IMR-90 (cell line): ENCODE measurements around the gene CD3E. TPM values are rescaled to one million over a fixed set of nuclear protein-coding genes. Genes with fewer than 3 reads are reported as not detected.

ENCODE experiments used
- ATAC-seq: fragments of 200-7000 bp; cut with Tn5 transposase; 2 replicates; pipeline ENCODE4 v1.9.1; 2020; ENCODE audit warnings: low read depth, mild to moderate bottlenecking, moderate library complexity
- BruUV-seq: library from RNA; stranded (reverse); fragments of 400-500 nt; replicated peaks from 2 replicates; lab custom pipeline; 2021; lab: Mats Ljungman, UMichigan
- CTCF ChIA-PET: fragments of 300-600 bp; formaldehyde crosslinking; extraction: SDS; loops from one replicate; lab custom pipeline; 2021; ENCODE audit warnings: antibody characterized with exemption; lab: Yijun Ruan, JAX
- POLR2A ChIA-PET: fragments of 300-600 bp; sonication (Branson Sonifier 250); formaldehyde crosslinking; loops from one replicate; lab custom pipeline; 2022; ENCODE audit warnings: antibody characterized with exemption; ENCODE audit not compliant: unreplicated experiment; lab: Charles Lee
- DNase-seq: peaks from one replicate; pipeline ENCODE4 v3.0.0; 2013
- H2AFZ ChIP-seq: replicated peaks from 2 replicates; pipeline ENCODE3; 2013; ENCODE audit warnings: low read length, mild to moderate bottlenecking; ENCODE audit not compliant: poor library complexity
- H2AK5ac ChIP-seq: 2 replicates; pipeline ENCODE4 v1.6.1; 2013; ENCODE audit warnings: low read depth, low read length, inconsistent platforms
- H2AK9ac ChIP-seq: replicated peaks from 2 replicates; pipeline ENCODE3; 2013; ENCODE audit warnings: mild to moderate bottlenecking, low read depth, low read length, moderate library complexity; ENCODE audit not compliant: poor library complexity
- H2BK120ac ChIP-seq: 2 replicates; pipeline ENCODE4 v1.6.1; 2013; ENCODE audit warnings: low read depth, low read length, inconsistent platforms
- H2BK15ac ChIP-seq: 3 replicates; pipeline ENCODE4 v1.6.1; 2013; ENCODE audit warnings: low read depth, low read length, inconsistent platforms
- H2BK20ac ChIP-seq: 2 replicates; pipeline ENCODE4 v1.6.1; 2013; ENCODE audit warnings: low read depth, mild to moderate bottlenecking, inconsistent platforms, low read length, moderate library complexity
- H2BK5ac ChIP-seq: 2 replicates; pipeline ENCODE4 v1.6.1; 2013; ENCODE audit warnings: mild to moderate bottlenecking, low read depth, low read length, inconsistent platforms; ENCODE audit not compliant: poor library complexity, severe bottlenecking
- H3K14ac ChIP-seq: replicated peaks from 2 replicates; pipeline ENCODE4 v1.6.1; 2013; ENCODE audit warnings: low read depth, low read length, inconsistent platforms
- H3K18ac ChIP-seq: 2 replicates; pipeline ENCODE4 v1.6.1; 2013; ENCODE audit warnings: low read depth, low read length, control low read depth
- H3K23ac ChIP-seq: 2 replicates; pipeline ENCODE4 v1.6.1; 2013; ENCODE audit warnings: low read depth, low read length, inconsistent platforms
- H3K27ac ChIP-seq: 2 replicates; pipeline ENCODE4 v1.5.1; 2013; ENCODE audit warnings: mild to moderate bottlenecking, control low read depth, low read length; ENCODE audit not compliant: insufficient read depth
- H3K27me3 ChIP-seq: 2 replicates; pipeline ENCODE4 v1.6.1; 2013; ENCODE audit warnings: low read length; ENCODE audit not compliant: control insufficient read depth, insufficient read depth
- H3K36me3 ChIP-seq: 2 replicates; pipeline ENCODE4 v1.6.1; 2013; ENCODE audit warnings: low read length, mixed read lengths; ENCODE audit not compliant: control insufficient read depth, insufficient read depth
- H3K4ac ChIP-seq: 2 replicates; pipeline ENCODE4 v1.6.1; 2013; ENCODE audit warnings: low read depth, low read length, inconsistent platforms
- H3K4me1 ChIP-seq: 2 replicates; pipeline ENCODE4 v1.6.1; 2013; ENCODE audit warnings: low read length, mixed read lengths; ENCODE audit not compliant: control insufficient read depth, insufficient read depth
- H3K4me2 ChIP-seq: 2 replicates; pipeline ENCODE4 v1.6.1; 2013; ENCODE audit warnings: low read depth, mild to moderate bottlenecking, control low read depth, low read length, moderate library complexity
- H3K4me3 ChIP-seq: 2 replicates; pipeline ENCODE4 v1.5.1; 2013; ENCODE audit warnings: low read depth, mild to moderate bottlenecking, control low read depth, low read length, moderate library complexity; ENCODE audit not compliant: insufficient read depth
- H3K56ac ChIP-seq: 2 replicates; pipeline ENCODE4 v1.6.1; 2013; ENCODE audit warnings: low read length, inconsistent platforms; ENCODE audit not compliant: insufficient read depth; ENCODE audit errors: extremely low read depth
- H3K79me1 ChIP-seq, 2 experiments: 2 replicates each; pipeline ENCODE4 v1.6.1; 2013; ENCODE audit warnings: low read length in 2 of 2, inconsistent platforms in 1 of 2, low read depth in 1 of 2
- H3K9ac ChIP-seq: 2 replicates; pipeline ENCODE4 v1.6.1; 2013; ENCODE audit warnings: low read depth, low read length, control low read depth
- H3K9me1 ChIP-seq: 2 replicates; pipeline ENCODE4 v1.6.1; 2013; ENCODE audit warnings: low read length, inconsistent platforms; ENCODE audit not compliant: insufficient read depth
- H3K9me3 ChIP-seq: 2 replicates; pipeline ENCODE4 v1.6.1; 2013; ENCODE audit warnings: low read length; ENCODE audit not compliant: control insufficient read depth, insufficient read depth
- H4K20me1 ChIP-seq: 2 replicates; pipeline ENCODE4 v1.6.1; 2013; ENCODE audit warnings: low read length, inconsistent platforms; ENCODE audit not compliant: insufficient read depth
- H4K5ac ChIP-seq: 2 replicates; pipeline ENCODE4 v1.6.1; 2013; ENCODE audit warnings: mild to moderate bottlenecking, low read depth, low read length, control low read depth
- H4K8ac ChIP-seq, 2 experiments: 2 replicates each; pipeline ENCODE4 v1.6.1; 2013; ENCODE audit warnings: low read depth in 2 of 2, low read length in 2 of 2, control low read depth in 1 of 2, inconsistent platforms in 1 of 2
- H4K91ac ChIP-seq: 2 replicates; pipeline ENCODE4 v1.6.1; 2013; ENCODE audit warnings: low read depth, low read length, inconsistent platforms; ENCODE audit not compliant: insufficient read depth
- BHLHE40 ChIP-seq: fragments of 150-350 bp; IDR thresholded peaks from 2 replicates; pipeline ENCODE4 v1.6.1; 2016; ENCODE audit warnings: mild to moderate bottlenecking, low read depth, low read length
- CEBPB ChIP-seq: IDR thresholded peaks from 2 replicates; pipeline ENCODE4 v1.6.1; 2012; ENCODE audit warnings: low read depth, low read length, improper control_type of control experiment
- CTCF ChIP-seq: conservative IDR thresholded peaks from 2 replicates; pipeline ENCODE4 v1.5.1; 2012; ENCODE audit warnings: mild to moderate bottlenecking, low read depth, low read length, improper control_type of control experiment
- FOS ChIP-seq: fragments of 150-350 bp; IDR thresholded peaks from 2 replicates; pipeline ENCODE4 v1.6.1; 2016; ENCODE audit warnings: low read depth, low read length
- MAFK ChIP-seq: IDR thresholded peaks from 2 replicates; pipeline ENCODE4 v1.6.1; 2012; ENCODE audit warnings: low read depth, low read length, improper control_type of control experiment
- MAZ ChIP-seq: IDR thresholded peaks from 2 replicates; pipeline ENCODE4 v1.6.1; 2012; ENCODE audit warnings: low read depth, mild to moderate bottlenecking, low read length, improper control_type of control experiment, moderate library complexity, borderline replicate concordance
- MXI1 ChIP-seq: IDR thresholded peaks from 2 replicates; pipeline ENCODE4 v1.6.1; 2012; ENCODE audit warnings: low read depth, mild to moderate bottlenecking, low read length, moderate library complexity, borderline replicate concordance
- NFE2L2 ChIP-seq: fragments of 150-350 bp; IDR thresholded peaks from 2 replicates; pipeline ENCODE4 v1.6.1; 2016; ENCODE audit warnings: low read depth, mild to moderate bottlenecking, low read length
- POLR2A ChIP-seq: IDR thresholded peaks from 2 replicates; pipeline ENCODE4 v1.6.1; 2012; ENCODE audit warnings: mild to moderate bottlenecking, low read depth, low read length
- RAD21 ChIP-seq: IDR thresholded peaks from 2 replicates; pipeline ENCODE4 v1.6.1; 2012; ENCODE audit warnings: low read length, improper control_type of control experiment
- RCOR1 ChIP-seq: IDR thresholded peaks from 2 replicates; pipeline ENCODE4 v1.6.1; 2012; ENCODE audit warnings: mild to moderate bottlenecking, low read length, improper control_type of control experiment; ENCODE audit not compliant: insufficient replicate concordance
- RFX5 ChIP-seq: IDR thresholded peaks from 2 replicates; pipeline ENCODE4 v1.8.0; 2012; ENCODE audit warnings: low read depth, mild to moderate bottlenecking, low read length, moderate library complexity
- SMC3 ChIP-seq: fragments of 150-350 bp; IDR thresholded peaks from 2 replicates; pipeline ENCODE4 v1.6.1; 2016; ENCODE audit warnings: low read depth, mild to moderate bottlenecking, antibody characterized with exemption, low read length, moderate library complexity
- USF2 ChIP-seq: fragments of 150-350 bp; IDR thresholded peaks from 2 replicates; pipeline ENCODE4 v1.6.1; 2017; ENCODE audit warnings: mild to moderate bottlenecking, antibody characterized with exemption, low read length, low read depth
- WGBS, 2 experiments: methylation state at CpG; one replicate each; pipeline versions ENCODE4 v1.1.5 to v1.1.7; 2013; ENCODE audit warnings: missing lambda C conversion rate in 2 of 2; ENCODE audit not compliant: insufficient read length in 1 of 2; ENCODE audit errors: extremely low coverage in 2 of 2; 5-methylcytosine and 5-hydroxymethylcytosine counted together
- dilution Hi-C: fragments of 300-500 bp; cut with HindIII; formaldehyde crosslinking; loops from one replicate; pipeline ENCODE4 v1.14.3; 2018; ENCODE audit warnings: low sequenced_read_pairs; ENCODE audit not compliant: unreplicated experiment
- in situ Hi-C: fragments of 300-500 bp; cut with MboI; formaldehyde crosslinking; loops from 3 replicates; pipeline ENCODE4 v1.14.3; 2019; ENCODE audit warnings: low sequenced_read_pairs, inconsistent platforms, mixed read lengths
- intact Hi-C: fragments of 100-400 bp; cut with micrococcal nuclease; formaldehyde crosslinking; loops from 2 replicates; pipeline ENCODE4 v1.10.0; 2022
- polyA plus RNA-seq, 3 experiments: library from polyadenylated mRNA; depleted of rRNA; stranded (reverse); fragments of >200 nt; gene quantifications; 2 replicates each; pipeline ENCODE4 v1.2.3, GENCODE V29; 2012; ENCODE audit warnings: low replicate concordance in 1 of 3
- total RNA-seq: library from RNA; depleted of rRNA; stranded (reverse); fragments of >200 nt; gene quantifications from 2 replicates; pipeline ENCODE4 v1.2.3, GENCODE V29; 2012

Gene CD3E
- total and polyA plus RNA-seq, 2 of the 4 experiments (the other 2 are of a cell fraction), result not detected

- H3K27ac ChIP-seq, result no peak overlapping the region
- POLR2A ChIA-PET, result no interaction called here
- no peak overlapping the region for H4K91ac ChIP-seq
- no peaks in the 10 kb centered on the region for H4K20me1 ChIP-seq
- no peak overlapping the region for H3K4ac ChIP-seq
- H3K27me3 ChIP-seq, result no peaks in the 10 kb centered on the region
- H2AK5ac ChIP-seq, result no peak overlapping the region
- TF ChIP-seq MAZ, result no peak
- TF ChIP-seq RFX5, result no peak
- TF ChIP-seq MAFK, result no peak
- TF ChIP-seq FOS, result no peak
- no peak for TF ChIP-seq POLR2A
- no peak for TF ChIP-seq CEBPB
- TF ChIP-seq NFE2L2, result no peak
- TF ChIP-seq RAD21, result no peak
- no peak for TF ChIP-seq BHLHE40
- TF ChIP-seq SMC3, result no peak
- TF ChIP-seq USF2, result no peak
- no peak for TF ChIP-seq RCOR1
- TF ChIP-seq MXI1, result no peak
- no peak for TF ChIP-seq CTCF
- H3K9me1 ChIP-seq, result no peaks in the 10 kb centered on the region
- intact Hi-C loops, result no loop called here
- no peak overlapping the region for H3K18ac ChIP-seq
- no peak overlapping the region for H2BK15ac ChIP-seq
- no peaks in the 10 kb centered on the region for H3K4me1 ChIP-seq
- no TSS peak for BruUV-seq
- CTCF ChIA-PET, result no interaction called here
- H3K36me3 ChIP-seq, result no peaks in the 10 kb centered on the region
- no peak for DNase-seq
- 80% methylated on average over 1 of the region's 1 CpG; no CpG with 5 or more reads in 1 of the 2 experiments for WGBS, 2 experiments
- no peak overlapping the region for H3K4me3 ChIP-seq
- no peak overlapping the region for H3K56ac ChIP-seq
- dilution Hi-C loops, result no loop called here
- in situ Hi-C loops, result no loop called here
- H2AK9ac ChIP-seq, result no peak overlapping the region
- H2BK20ac ChIP-seq, result no peak overlapping the region
- H3K9ac ChIP-seq, result no peak overlapping the region
- no peak overlapping the region for H3K14ac ChIP-seq
- no peak overlapping the region for H2BK5ac ChIP-seq
- H3K23ac ChIP-seq, result no peak overlapping the region
- no peak overlapping the region for H3K4me2 ChIP-seq
- no peak overlapping the region for H2AFZ ChIP-seq
- H4K5ac ChIP-seq, result no peak overlapping the region
- no peaks in the 10 kb centered on the region for H3K79me1 ChIP-seq
- H4K8ac ChIP-seq, result no peak overlapping the region
- H3K9me3 ChIP-seq, result no peaks in the 10 kb centered on the region
- no peak for ATAC-seq
- no peak overlapping the region for H2BK120ac ChIP-seq
These were observed 23.2 kb upstream of the CD3E start for GRCh38 chr11:118281284-118281683.
